Breast epithelium (tissue), 4 donors: Measurements from ENCODE around the gene MAP3K7CL. TPM values are rescaled to one million over a fixed set of nuclear protein-coding genes. Genes with fewer than 3 reads are reported as not detected.

Experiments
- DNase-seq, 2 donors: peaks; one replicate each; pipeline ENCODE4 v3.0.0-alpha.2; 2019; ENCODE audit warnings: low spot score in 2 of 2
- H3K27ac ChIP-seq, 2 donors: fragments of 200-600 bp; sonication (generic) in 1 of 2; one replicate each; pipeline ENCODE4 v1.5.1; 2016 to 2019; ENCODE audit warnings: mild to moderate bottlenecking in 1 of 2
- H3K27me3 ChIP-seq, 2 donors: fragments of 200-600 bp; sonication (generic) in 1 of 2; one replicate each; pipeline versions ENCODE4 v1.5.1 to v1.6.0; 2017 to 2019; ENCODE audit warnings: control low read depth in 1 of 2, mild to moderate bottlenecking in 1 of 2
- H3K36me3 ChIP-seq: fragments of 200-600 bp; one replicate; pipeline ENCODE4 v1.5.1; 2019
- H3K4me1 ChIP-seq, 2 donors: fragments of 200-600 bp; sonication (generic); one replicate each; pipeline ENCODE4 v1.5.1; 2016 to 2019; ENCODE audit warnings: control low read depth in 1 of 2
- H3K4me3 ChIP-seq, 3 donors: fragments of 200-600 bp; sonication (generic); 1 replicate in 2 of 3; 2 replicates in 1 of 3; pipeline ENCODE4 v1.5.1; 2016 to 2019; ENCODE audit warnings: mild to moderate bottlenecking in 3 of 3, moderate library complexity in 2 of 3
- H3K9me3 ChIP-seq, 2 donors: fragments of 200-600 bp; sonication (generic) in 1 of 2; one replicate each; pipeline ENCODE4 v1.5.1; 2016 to 2019; ENCODE audit warnings: control low read depth in 1 of 2
- CTCF ChIP-seq, 3 donors: fragments of 450-650 bp; IDR thresholded peaks; one replicate each; pipeline ENCODE4 v1.5.1; 2016 to 2017; ENCODE audit warnings: antibody characterized with exemption in 3 of 3, mild to moderate bottlenecking in 3 of 3, moderate library complexity in 3 of 3
- POLR2A ChIP-seq: fragments of 450-650 bp; IDR thresholded peaks from one replicate; pipeline ENCODE4 v1.6.1; 2016; ENCODE audit warnings: antibody characterized with exemption, mild to moderate bottlenecking, moderate library complexity
- POLR2AphosphoS5 ChIP-seq, 3 donors: sonication (generic); formaldehyde crosslinking; IDR thresholded peaks; one replicate each; pipeline ENCODE4 v1.6.1; 2017; ENCODE audit warnings: antibody characterized with exemption in 3 of 3
- intact Hi-C: fragments of 100-400 bp; cut with DNase I; formaldehyde crosslinking; loops from one replicate; pipeline ENCODE4 v1.15.1; 2023; ENCODE audit warnings: low total_unique reads
- total RNA-seq, 3 donors: library from RNA; depleted of rRNA; stranded (reverse); fragments of >200 nt; gene quantifications; one replicate each; pipeline ENCODE4 v1.1.0, GENCODE V29; 2016

Gene MAP3K7CL, protein sequence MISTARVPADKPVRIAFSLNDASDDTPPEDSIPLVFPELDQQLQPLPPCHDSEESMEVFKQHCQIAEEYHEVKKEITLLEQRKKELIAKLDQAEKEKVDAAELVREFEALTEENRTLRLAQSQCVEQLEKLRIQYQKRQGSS
- total RNA-seq = 1 to 10 TPM; 1.8 to 8.5 (median 7.5) TPM

DNA sequence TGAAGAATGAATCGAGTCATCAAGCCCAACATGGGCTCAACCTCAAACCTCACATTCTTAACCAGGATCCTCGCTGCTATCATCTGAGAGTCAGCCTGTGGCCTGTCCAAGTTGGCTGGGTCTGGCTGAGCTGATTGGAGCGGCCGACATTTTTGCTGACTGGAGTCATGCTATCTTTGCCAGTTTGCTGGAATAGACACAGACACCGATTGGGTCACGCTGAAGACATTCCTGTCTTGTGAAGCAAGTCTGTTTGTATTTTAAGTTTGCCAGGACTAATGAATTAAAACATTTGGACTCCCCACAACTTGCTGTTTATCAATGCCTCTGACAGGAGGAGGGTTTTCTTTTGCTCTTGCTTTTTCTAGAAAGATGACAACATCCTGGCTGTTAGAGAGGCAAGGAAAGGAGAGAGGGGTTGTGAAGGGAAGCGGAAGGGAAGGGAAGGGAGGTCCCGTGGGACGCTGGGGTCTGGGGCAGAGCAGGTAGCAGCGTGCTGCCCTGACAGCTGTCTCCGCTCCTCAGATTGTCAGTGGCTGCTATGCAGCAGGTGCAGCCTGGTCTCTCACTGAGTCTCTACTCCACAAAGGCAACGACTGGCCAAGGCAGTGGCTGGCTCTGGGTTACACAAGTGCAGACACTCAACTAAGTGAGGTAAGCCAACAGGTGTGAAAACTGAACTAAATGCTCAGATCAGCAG lies at the start of gene MAP3K7CL:
MAP3K7CL (plus strand) TSS at position 375 of the 700 bp plus-strand sequence. CDS start 2,701 bp downstream, outside the sequence.
- no peak for DNase-seq
- no peaks in the 10 kb centered on the region for H3K36me3 ChIP-seq
- no peaks in the 10 kb centered on the region for H3K4me1 ChIP-seq
- H3K4me3 ChIP-seq = peak within 1 kb of the TSS in 1 of 3 donors; percentile 7
- H3K27ac ChIP-seq = peak within 1 kb of the TSS in 1 of 2 donors; percentile 72
- intact Hi-C loops = no loop called here
- no peaks in the 10 kb centered on the region for H3K27me3 ChIP-seq
- no peak for TF ChIP-seq CTCF (IDR thresholded peaks at IDR 0.05)
- TF ChIP-seq POLR2A = no peak
- peak; percentile 25 to 60 (median 42) for TF ChIP-seq POLR2AphosphoS5 (IDR thresholded peaks at IDR 0.05)
- H3K9me3 ChIP-seq = peaks cover 0 to 9% of the 10 kb centered on the region in 2 donors

- Histone ChIP-seq H3K4me3 (no peak overlapping the region), H3K9me3 (no peaks in the 10 kb centered on the region), H3K36me3 (no peaks in the 10 kb centered on the region), H3K27ac (no peak overlapping the region), H3K27me3 (no peaks in the 10 kb centered on the region), H3K4me1 (no peaks in the 10 kb centered on the region)
- no peak for DNase-seq
- intact Hi-C loops = no loop called here
- TF ChIP-seq CTCF (IDR thresholded peaks at IDR 0.05) = no peak
- no peak for TF ChIP-seq POLR2A
- no peak for TF ChIP-seq POLR2AphosphoS5 (IDR thresholded peaks at IDR 0.05)
Measured at GRCh38 chr21:29082046-29082815, 48.2 kb upstream of the MAP3K7CL start.

GRCh38 chr21:29083306-29083705 lies 47.1 kb upstream of the MAP3K7CL start:
- H3K4me1 ChIP-seq = no peaks in the 10 kb centered on the region
- DNase-seq = no peak

DNA sequence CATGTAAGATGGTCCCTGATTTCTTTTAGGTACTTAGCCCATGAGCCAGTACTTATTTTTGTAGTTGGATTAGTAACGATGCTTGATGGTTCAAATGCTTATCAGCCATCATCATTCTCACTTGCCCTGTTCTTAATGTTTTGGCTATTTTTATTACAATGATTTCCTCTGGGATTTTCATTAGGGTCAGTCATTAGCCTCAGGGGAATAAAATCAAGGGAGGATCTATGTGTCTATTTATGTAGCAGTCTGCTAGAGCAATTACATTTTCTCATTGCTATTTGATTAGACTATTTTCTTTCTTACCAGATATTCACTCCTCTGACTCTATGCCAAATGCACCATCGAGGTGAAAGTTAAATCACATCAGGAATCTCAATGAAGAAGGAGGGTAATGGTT lies 46.1 kb upstream of the MAP3K7CL start:
- no peaks in the 10 kb centered on the region for H3K36me3 ChIP-seq
- no peaks in the 10 kb centered on the region for H3K27me3 ChIP-seq
- intact Hi-C loops = no loop called here
- no peak for DNase-seq
- no peak overlapping the region for H3K4me3 ChIP-seq
- H3K9me3 ChIP-seq = no peaks in the 10 kb centered on the region
- H3K27ac ChIP-seq = no peak overlapping the region
- no peaks in the 10 kb centered on the region for H3K4me1 ChIP-seq
- no peak for TF ChIP-seq POLR2AphosphoS5 (IDR thresholded peaks at IDR 0.05)
- no peak for TF ChIP-seq POLR2A
- TF ChIP-seq CTCF (IDR thresholded peaks at IDR 0.05) = no peak

More at GRCh38 chr21:29083306-29083705, 47.1 kb upstream of the MAP3K7CL start:
- Histone ChIP-seq H3K4me3 (no peak overlapping the region), H3K9me3 (no peaks in the 10 kb centered on the region), H3K27me3 (no peaks in the 10 kb centered on the region), H3K36me3 (no peaks in the 10 kb centered on the region), H3K27ac (no peak overlapping the region)
- intact Hi-C loops = no loop called here
- TF ChIP-seq POLR2A = no peak
- TF ChIP-seq CTCF (IDR thresholded peaks at IDR 0.05) = no peak
- no peak for TF ChIP-seq POLR2AphosphoS5 (IDR thresholded peaks at IDR 0.05)
